Osteocyte (in vitro differentiated cells): ENCODE data around the gene SMCHD1. TPM values are rescaled to one million over a fixed set of nuclear protein-coding genes. Genes with fewer than 3 reads are reported as not detected.
"Not testable (repeated sequence)": the region's sequence is repeated elsewhere in the genome, so short reads cannot be mapped to it uniquely, and the experiment has no call there.

Source experiments
- DNase-seq: peaks from one replicate; pipeline ENCODE4 v3.0.0; 2021; ENCODE audit warnings: mixed read lengths; ENCODE audit not compliant: unreplicated experiment; ENCODE audit errors: extremely low spot score
- H3K27ac Mint-ChIP-seq: one replicate; pipeline ENCODE4 v1.8.0; 2021; ENCODE audit warnings: mild to moderate bottlenecking, mixed read lengths; ENCODE audit not compliant: unreplicated experiment
- H3K27me3 Mint-ChIP-seq: one replicate; pipeline ENCODE4 v1.8.0; 2021; ENCODE audit warnings: mixed read lengths; ENCODE audit not compliant: unreplicated experiment
- H3K36me3 Mint-ChIP-seq: one replicate; pipeline ENCODE4 v1.8.0; 2021; ENCODE audit warnings: mixed read lengths; ENCODE audit not compliant: unreplicated experiment
- H3K4me1 Mint-ChIP-seq: one replicate; pipeline ENCODE4 v1.8.0; 2021; ENCODE audit warnings: mixed read lengths; ENCODE audit not compliant: unreplicated experiment
- H3K4me3 Mint-ChIP-seq: one replicate; pipeline ENCODE4 v1.8.0; 2021; ENCODE audit warnings: mild to moderate bottlenecking, moderate library complexity, mixed read lengths; ENCODE audit not compliant: unreplicated experiment
- H3K9me3 Mint-ChIP-seq: one replicate; pipeline ENCODE4 v1.8.0; 2021; ENCODE audit warnings: mixed read lengths; ENCODE audit not compliant: unreplicated experiment
- total RNA-seq: library from RNA; stranded (reverse); gene quantifications from 2 replicates; pipeline ENCODE4 v1.2.1, GENCODE V29; 2021
- TF ChIP-seq, protein P1 (sequence below): fragments of 200-600 bp; sonication (generic); IDR thresholded peaks from 2 replicates; pipeline ENCODE4 v1.5.0; 2021; ENCODE audit warnings: antibody characterized with exemption, mild to moderate bottlenecking, moderate library complexity

The SMCHD1 gene
- total RNA-seq, 1 donor from 2014 or later, result 58.1 TPM

DNA sequence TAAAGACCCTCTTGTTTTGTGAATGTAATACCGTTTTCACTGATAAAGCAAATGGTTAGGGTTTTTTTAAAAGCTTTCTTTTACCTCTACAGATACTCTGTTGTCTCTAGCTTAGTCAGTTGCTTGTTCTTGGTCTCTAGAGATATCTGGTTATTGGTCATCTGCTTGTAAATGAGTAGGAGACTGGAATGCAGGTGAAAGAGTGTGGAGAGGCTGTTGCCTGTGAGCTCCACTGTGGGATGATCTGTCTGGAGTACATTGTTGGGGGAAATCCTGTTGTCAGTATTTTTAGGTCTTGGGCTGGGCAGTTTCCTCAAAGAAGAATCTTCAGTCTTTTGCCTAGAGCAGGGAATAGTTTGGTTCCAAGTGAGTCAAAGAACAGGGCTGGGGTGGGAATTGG lies 67.7 kb downstream of the SMCHD1 start:
- Mint-ChIP-seq H3K4me3 (no peak overlapping the region), H3K4me1 (no peaks in the 10 kb centered on the region), H3K36me3 (peaks cover 57% of the 10 kb centered on the region), H3K27ac (no peak overlapping the region), H3K9me3 (no peaks in the 10 kb centered on the region), H3K27me3 (no peaks in the 10 kb centered on the region)
- DNase-seq, result no peak
- TF ChIP-seq, protein P1, sequence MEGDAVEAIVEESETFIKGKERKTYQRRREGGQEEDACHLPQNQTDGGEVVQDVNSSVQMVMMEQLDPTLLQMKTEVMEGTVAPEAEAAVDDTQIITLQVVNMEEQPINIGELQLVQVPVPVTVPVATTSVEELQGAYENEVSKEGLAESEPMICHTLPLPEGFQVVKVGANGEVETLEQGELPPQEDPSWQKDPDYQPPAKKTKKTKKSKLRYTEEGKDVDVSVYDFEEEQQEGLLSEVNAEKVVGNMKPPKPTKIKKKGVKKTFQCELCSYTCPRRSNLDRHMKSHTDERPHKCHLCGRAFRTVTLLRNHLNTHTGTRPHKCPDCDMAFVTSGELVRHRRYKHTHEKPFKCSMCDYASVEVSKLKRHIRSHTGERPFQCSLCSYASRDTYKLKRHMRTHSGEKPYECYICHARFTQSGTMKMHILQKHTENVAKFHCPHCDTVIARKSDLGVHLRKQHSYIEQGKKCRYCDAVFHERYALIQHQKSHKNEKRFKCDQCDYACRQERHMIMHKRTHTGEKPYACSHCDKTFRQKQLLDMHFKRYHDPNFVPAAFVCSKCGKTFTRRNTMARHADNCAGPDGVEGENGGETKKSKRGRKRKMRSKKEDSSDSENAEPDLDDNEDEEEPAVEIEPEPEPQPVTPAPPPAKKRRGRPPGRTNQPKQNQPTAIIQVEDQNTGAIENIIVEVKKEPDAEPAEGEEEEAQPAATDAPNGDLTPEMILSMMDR, result no peak

DNA sequence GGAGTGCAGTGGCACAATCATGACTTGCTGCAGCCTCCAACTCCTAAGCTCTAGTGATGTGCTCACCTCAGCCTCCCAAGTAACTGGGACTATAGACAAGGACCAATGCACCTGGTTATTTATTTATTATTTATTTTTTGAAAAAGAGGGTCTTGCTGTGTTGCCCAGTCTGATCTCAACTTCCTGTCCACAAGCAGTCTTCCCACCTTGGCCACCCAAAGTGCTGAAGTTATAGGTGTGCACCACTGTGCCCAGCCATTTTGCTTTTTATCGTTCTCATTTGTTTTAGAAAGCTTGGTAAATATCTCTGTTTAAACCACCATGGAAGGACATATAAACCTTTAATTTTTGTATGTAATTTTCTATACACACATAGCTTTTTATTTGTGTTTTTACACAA lies 74.2 kb downstream of the SMCHD1 start:
- no peaks in the 10 kb centered on the region for H3K4me1 Mint-ChIP-seq
- no peak overlapping the region for H3K4me3 Mint-ChIP-seq
- H3K9me3 Mint-ChIP-seq, result no peaks in the 10 kb centered on the region
- no peak overlapping the region for H3K27ac Mint-ChIP-seq
- DNase-seq, result no peak
- peaks cover 62% of the 10 kb centered on the region for H3K36me3 Mint-ChIP-seq
- TF ChIP-seq, protein P1, result no peak
- H3K27me3 Mint-ChIP-seq, result no peaks in the 10 kb centered on the region

DNA sequence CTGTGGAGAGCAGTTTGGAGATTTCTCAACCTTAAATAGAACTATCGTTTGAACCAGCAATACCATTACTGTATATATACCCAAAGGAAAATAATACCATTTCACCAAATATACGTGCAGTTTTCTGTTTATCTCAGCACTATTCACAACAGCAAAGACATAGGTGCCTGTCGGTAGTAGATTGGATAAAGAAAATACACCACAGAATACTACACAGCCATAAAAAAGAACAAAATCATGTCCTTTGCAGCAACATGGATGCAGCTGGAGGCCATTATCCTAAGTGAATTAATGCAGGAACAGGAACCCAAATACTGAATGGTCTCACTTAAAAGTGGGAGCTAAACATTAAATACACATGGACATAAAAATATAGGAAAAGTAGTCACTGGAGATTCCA lies 81.3 kb downstream of the SMCHD1 start:
- Mint-ChIP-seq H3K27me3 (no peaks in the 10 kb centered on the region), H3K36me3 (peaks cover 81% of the 10 kb centered on the region), H3K9me3 (no peaks in the 10 kb centered on the region), H3K4me3 (no peak overlapping the region), H3K27ac (no peak overlapping the region), H3K4me1 (peaks cover 1% of the 10 kb centered on the region)
- no peak for DNase-seq
- TF ChIP-seq, protein P1, result no peak

DNA sequence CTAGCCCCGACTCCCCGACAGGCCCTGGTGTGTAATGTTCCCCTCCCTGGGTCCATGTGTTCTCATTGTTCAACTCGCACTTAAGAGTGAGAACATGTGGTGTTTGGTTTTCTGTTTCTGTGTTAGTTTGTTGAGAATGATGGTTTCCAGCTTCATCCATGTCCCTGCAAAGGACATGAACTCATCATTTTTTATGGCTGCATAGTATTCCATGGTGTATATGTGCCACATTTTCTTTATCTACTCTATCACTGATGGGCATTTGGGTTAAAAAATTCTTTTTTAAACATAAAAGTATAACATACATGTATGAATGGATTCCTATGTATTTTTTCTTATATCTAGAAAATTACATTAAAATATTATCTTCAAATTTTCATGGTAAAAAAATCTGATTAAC lies 84.6 kb downstream of the SMCHD1 start:
- H3K36me3 Mint-ChIP-seq, result peaks cover 71% of the 10 kb centered on the region
- not testable (repeated sequence) for H3K4me3 Mint-ChIP-seq, H3K4me1 Mint-ChIP-seq

DNA sequence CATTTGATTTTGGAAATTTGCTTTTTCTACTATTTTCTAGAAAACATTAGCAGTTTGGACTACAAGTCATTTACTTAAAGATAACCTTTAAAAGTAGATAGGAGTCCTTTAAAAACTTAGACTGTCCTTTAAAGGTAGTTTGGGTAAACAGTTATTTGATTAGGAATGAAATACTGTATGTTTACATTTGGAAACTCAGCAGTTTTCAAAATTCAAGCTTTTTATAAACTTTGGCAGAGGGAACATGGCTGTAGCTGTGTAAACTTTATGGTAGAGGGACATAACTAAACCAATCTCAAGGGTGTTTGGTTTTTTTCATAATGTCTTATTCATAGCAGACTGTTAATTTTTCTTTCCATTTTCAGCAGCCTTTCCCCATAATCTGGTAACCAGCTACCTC lies 90.7 kb downstream of the SMCHD1 start:
- Mint-ChIP-seq H3K36me3 (peaks cover 58% of the 10 kb centered on the region), H3K9me3 (no peaks in the 10 kb centered on the region), H3K27me3 (no peaks in the 10 kb centered on the region), H3K4me3 (no peak overlapping the region), H3K27ac (peak overlapping the region; percentile 11), H3K4me1 (peaks cover 9% of the 10 kb centered on the region)
- no peak for DNase-seq
- TF ChIP-seq, protein P1, result no peak

More for the DNA sequence above, 84.6 kb downstream of the SMCHD1 start:
- not testable (repeated sequence) for H3K9me3 Mint-ChIP-seq, DNase-seq, H3K27ac Mint-ChIP-seq, H3K27me3 Mint-ChIP-seq

DNA sequence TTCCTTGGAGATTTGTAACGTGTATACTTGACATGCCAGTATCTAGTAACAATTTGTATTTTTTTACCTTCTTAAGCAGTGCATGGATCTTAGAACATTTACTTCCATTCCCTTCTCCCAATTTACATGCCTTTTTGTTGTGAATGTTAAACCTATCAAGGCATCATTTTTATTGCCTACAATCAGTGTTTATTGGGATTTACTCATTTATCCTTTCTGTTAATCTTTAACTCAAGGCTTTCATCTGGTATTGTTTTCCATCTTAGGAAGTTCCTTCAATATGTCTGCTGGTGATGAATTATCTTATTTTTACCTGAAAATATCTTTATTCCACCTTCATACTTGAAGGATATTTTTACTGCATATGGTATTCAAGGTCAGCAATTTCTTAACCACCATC lies 102.8 kb downstream of the SMCHD1 start:
- no peaks in the 10 kb centered on the region for H3K4me1 Mint-ChIP-seq
- H3K9me3 Mint-ChIP-seq, result no peaks in the 10 kb centered on the region
- no peak for DNase-seq
- TF ChIP-seq, protein P1, result no peak
- no peaks in the 10 kb centered on the region for H3K27me3 Mint-ChIP-seq
- no peak overlapping the region for H3K4me3 Mint-ChIP-seq
- no peak overlapping the region for H3K27ac Mint-ChIP-seq
- H3K36me3 Mint-ChIP-seq, result peaks cover 22% of the 10 kb centered on the region
